Measurements from ENCODE around the gene ARMH3.

The ARMH3 gene

GRCh38 chr10:101889256-101890210 lies 166.4 kb downstream of the ARMH3 start:
- peak; percentile 83 for TF ChIP-seq CTCF (IDR thresholded peaks at IDR 0.05; ENCODE audit: extremely low read depth, insufficient read depth, missing control alignments)
- in situ Hi-C loops (cut with MboI; ENCODE audit: low pct_unique_long_range_greater_than_20kb, low sequenced_read_pairs, unreplicated experiment) = loop anchor here (10.0 kb wide), 2 partner anchors 45 to 115 kb away; partner anchors contain the start of gene KCNIP2
- peak; percentile 65 for DNase-seq (ENCODE audit: low spot score)

GRCh38 chr10:101888251-101888949 lies 167.6 kb downstream of the ARMH3 start:
- no peak for TF ChIP-seq CTCF (IDR thresholded peaks at IDR 0.05; ENCODE audit: extremely low read depth, insufficient read depth, missing control alignments)
- in situ Hi-C loops (cut with MboI; ENCODE audit: low pct_unique_long_range_greater_than_20kb, low sequenced_read_pairs, unreplicated experiment) = no loop called here
- DNase-seq (ENCODE audit: low spot score) = no peak

GRCh38 chr10:101887775-101888174 lies 168.2 kb downstream of the ARMH3 start:
- no peak for TF ChIP-seq CTCF (IDR thresholded peaks at IDR 0.05; ENCODE audit: extremely low read depth, insufficient read depth, missing control alignments)
- in situ Hi-C loops (cut with MboI; ENCODE audit: low pct_unique_long_range_greater_than_20kb, low sequenced_read_pairs, unreplicated experiment) = no loop called here
- no peak for DNase-seq (ENCODE audit: low spot score)

GRCh38 chr10:101886521-101887312 lies 169.3 kb downstream of the ARMH3 start:
- in situ Hi-C loops (cut with MboI; ENCODE audit: low pct_unique_long_range_greater_than_20kb, low sequenced_read_pairs, unreplicated experiment) = no loop called here
- DNase-seq (ENCODE audit: low spot score) = no peak
- TF ChIP-seq CTCF (IDR thresholded peaks at IDR 0.05; ENCODE audit: extremely low read depth, insufficient read depth, missing control alignments) = no peak

GRCh38 chr10:101881036-101881774 lies 174.8 kb downstream of the ARMH3 start:
- no peak for TF ChIP-seq CTCF (IDR thresholded peaks at IDR 0.05; ENCODE audit: extremely low read depth, insufficient read depth, missing control alignments)
- DNase-seq (ENCODE audit: low spot score) = no peak
- in situ Hi-C loops (cut with MboI; ENCODE audit: low pct_unique_long_range_greater_than_20kb, low sequenced_read_pairs, unreplicated experiment) = no loop called here
